Mucosa of descending colon (tissue), 3 donors: ENCODE data around the gene EMC7. TPM values are rescaled to one million over a fixed set of nuclear protein-coding genes. Genes with fewer than 3 reads are reported as not detected.

Experiments
- ATAC-seq: fragments of 200-7000 bp; cut with Tn5 transposase; one replicate; pipeline ENCODE4 v1.9.1; 2020; ENCODE audit warnings: mild to moderate bottlenecking, moderate library complexity
- DNase-seq, 3 donors: peaks; one replicate each; pipeline ENCODE4 v3.0.0-alpha.2; 2020
- H3K36me3 ChIP-seq: fragments of 200-600 bp; one replicate; pipeline ENCODE4 v1.8.0; 2021; ENCODE audit warnings: low read depth, mild to moderate bottlenecking
- H3K4me1 ChIP-seq: fragments of 200-600 bp; one replicate; pipeline ENCODE4 v1.8.0; 2021; ENCODE audit warnings: low read depth, mild to moderate bottlenecking
- H3K4me3 ChIP-seq: fragments of 200-600 bp; one replicate; pipeline ENCODE4 v1.8.0; 2021; ENCODE audit warnings: mild to moderate bottlenecking
- H3K9me3 ChIP-seq: fragments of 200-600 bp; one replicate; pipeline ENCODE4 v1.8.0; 2021; ENCODE audit warnings: mild to moderate bottlenecking
- CTCF ChIP-seq: fragments of 200-600 bp; IDR thresholded peaks from one replicate; pipeline ENCODE4 v1.8.0; 2022; ENCODE audit warnings: antibody characterized with exemption, mild to moderate bottlenecking
- intact Hi-C, 2 donors: fragments of 100-400 bp; cut with DNase I in 1 of 2; cut with micrococcal nuclease in 1 of 2; formaldehyde crosslinking; loops; one replicate each; pipeline versions ENCODE4 v1.11.0 to v1.11.1; 2022; cut with DNase I, micrococcal nuclease
- total RNA-seq, 3 donors: library from RNA; stranded (reverse); fragmentation: NEBNext Ultra II Directional in 2 of 3; extraction: Animal tissue kit (Norgen Biotek cat#: 25700) in 2 of 3; gene quantifications; one replicate each; pipeline versions ENCODE4 v1.2.1 to v1.2.4, GENCODE V29; 2021 to 2023
- donor health status: DM: no; HTN: no; CAD: no; lungs with moderate emphysema.
- donor health status: DM: no; HTN: no; CAD: no.
- donor health status: DM: no; HTN: yes; CAD: no.

Gene EMC7
- total RNA-seq, 3 donors from 2014 or later, result 56.2 to 70.2 (median 59.6) TPM

- no peak for ATAC-seq
- TF ChIP-seq CTCF, result no peak
- no peaks in the 10 kb centered on the region for H3K4me1 ChIP-seq
- H3K36me3 ChIP-seq, result no peaks in the 10 kb centered on the region
- H3K9me3 ChIP-seq, result no peaks in the 10 kb centered on the region
- intact Hi-C loops, result loop anchor here in 1 of 2 donors (10.0 kb wide), 1 partner anchor 107 kb away; the partner anchor contains the start of gene KATNBL1
- no peak overlapping the region for H3K4me3 ChIP-seq
- no peak for DNase-seq
These were observed 5.7 kb upstream of the EMC7 start for GRCh38 chr15:34107315-34107714.

DNA sequence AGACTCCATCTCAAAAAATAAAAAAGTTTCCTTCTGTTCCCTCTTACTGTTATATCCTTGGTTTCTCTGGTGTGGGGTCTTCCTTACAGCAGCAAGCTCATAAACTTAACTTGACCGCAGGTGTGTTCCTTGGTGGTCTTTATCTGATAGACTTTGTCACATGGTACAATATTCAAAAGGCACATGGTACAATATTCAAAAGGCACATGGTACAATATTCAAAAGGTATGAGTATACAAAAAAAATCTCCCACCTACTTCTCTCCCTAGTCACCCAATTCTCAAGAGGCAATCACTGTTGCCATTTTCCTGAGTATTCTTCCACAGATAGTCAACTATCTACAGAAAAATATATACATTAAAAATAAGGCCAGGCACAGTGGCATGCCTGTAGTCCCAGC lies 4.8 kb upstream of the EMC7 start:
- no peak overlapping the region for H3K4me3 ChIP-seq
- intact Hi-C loops, result loop anchor here in 1 of 2 donors (10.0 kb wide), 1 partner anchor 108 kb away; the partner anchor contains the start of gene KATNBL1
- no peaks in the 10 kb centered on the region for H3K36me3 ChIP-seq
- TF ChIP-seq CTCF, result no peak
- ATAC-seq, result no peak
- H3K4me1 ChIP-seq, result no peaks in the 10 kb centered on the region
- no peaks in the 10 kb centered on the region for H3K9me3 ChIP-seq
- DNase-seq, result no peak

- no peak for TF ChIP-seq CTCF
- ATAC-seq (peak; percentile 32), DNase-seq (no peak)
- H3K9me3 ChIP-seq, result no peaks in the 10 kb centered on the region
- no peaks in the 10 kb centered on the region for H3K36me3 ChIP-seq
- H3K4me1 ChIP-seq, result peaks cover 12% of the 10 kb centered on the region
- H3K4me3 ChIP-seq, result peak overlapping the region; percentile 67
- intact Hi-C loops, result loop anchor here (5.0 to 10.0 kb wide), 2 partner anchors 112 to 120 kb away; partner anchors contain the start of gene KATNBL1 (in 1 of the 2)
These were observed 688 bp upstream of the EMC7 start for GRCh38 chr15:34102175-34102925.

GRCh38 chr15:34099914-34100313 lies 1.7 kb downstream of the EMC7 start:
- intact Hi-C loops, result loop anchor here (5.0 to 10.0 kb wide), 2 partner anchors 115 to 122 kb away; partner anchors contain the start of gene KATNBL1 (in 1 of the 2)
- ATAC-seq (no peak), DNase-seq (no peak)
- Histone ChIP-seq H3K4me3 (no peak overlapping the region), H3K4me1 (peaks cover 12% of the 10 kb centered on the region), H3K9me3 (no peaks in the 10 kb centered on the region), H3K36me3 (no peaks in the 10 kb centered on the region)
- TF ChIP-seq CTCF, result no peak

GRCh38 chr15:34085746-34086145 lies 15.9 kb downstream of the EMC7 start:
- DNase-seq (no peak), ATAC-seq (no peak)
- intact Hi-C loops, result no loop called here
- Histone ChIP-seq H3K4me3 (no peak overlapping the region), H3K36me3 (no peaks in the 10 kb centered on the region), H3K4me1 (no peaks in the 10 kb centered on the region), H3K9me3 (no peaks in the 10 kb centered on the region)
- no peak for TF ChIP-seq CTCF
